DOHH2 (cell line): Measurements from ENCODE around the gene NIPAL3.

Experiments used
- H3F3A ChIP-seq: fragments of 200-600 bp; sonication (generic), shearing (Covaris generic); 2 replicates; pipeline ENCODE4 v1.6.0; 2016; ENCODE audit warnings: antibody characterized with exemption, mild to moderate bottlenecking; ENCODE audit not compliant: control insufficient read depth, insufficient read depth
- H3K27ac ChIP-seq: fragments of 200-600 bp; sonication (generic); 2 replicates; pipeline ENCODE4 v1.5.1; 2014; ENCODE audit warnings: low read depth, mild to moderate bottlenecking, low read length, moderate library complexity
- H3K27me3 ChIP-seq: fragments of 200-600 bp; sonication (generic); 2 replicates; pipeline ENCODE4 v1.6.1; 2014; ENCODE audit warnings: mild to moderate bottlenecking, low read length, mixed read lengths; ENCODE audit not compliant: control insufficient read depth
- H3K36me3 ChIP-seq: fragments of 200-600 bp; sonication (generic); 2 replicates; pipeline ENCODE4 v1.6.1; 2014; ENCODE audit warnings: mild to moderate bottlenecking, low read length, moderate library complexity, mixed read lengths; ENCODE audit not compliant: control insufficient read depth
- H3K4me1 ChIP-seq: fragments of 200-600 bp; sonication (generic); 2 replicates; pipeline ENCODE4 v1.6.1; 2014; ENCODE audit warnings: mild to moderate bottlenecking, low read length, mixed read lengths; ENCODE audit not compliant: control insufficient read depth
- H3K4me2 ChIP-seq: fragments of 200-600 bp; sonication (generic); 2 replicates; pipeline ENCODE4 v1.6.0; 2014; ENCODE audit warnings: mild to moderate bottlenecking, low read length, moderate library complexity
- H3K4me3 ChIP-seq: fragments of 200-600 bp; sonication (generic); 2 replicates; pipeline ENCODE4 v1.5.1; 2014; ENCODE audit warnings: mild to moderate bottlenecking, low read length, mixed read lengths
- H3K79me2 ChIP-seq: fragments of 200-600 bp; sonication (generic); 2 replicates; pipeline ENCODE4 v1.6.1; 2014; ENCODE audit warnings: mild to moderate bottlenecking, low read length, mixed read lengths; ENCODE audit not compliant: control insufficient read depth
- H3K9me2 ChIP-seq: fragments of 200-600 bp; sonication (generic); replicated peaks from 2 replicates; pipeline ENCODE4 v1.6.1; 2014; ENCODE audit warnings: mild to moderate bottlenecking, low read length, mixed read lengths; ENCODE audit not compliant: control insufficient read depth
- H3K9me3 ChIP-seq: fragments of 200-600 bp; sonication (generic); 2 replicates; pipeline ENCODE4 v1.6.1; 2014; ENCODE audit warnings: antibody characterized with exemption, low read length, mixed read lengths; ENCODE audit not compliant: control insufficient read depth, insufficient read depth
- H4K20me1 ChIP-seq: fragments of 200-600 bp; sonication (generic); 2 replicates; pipeline ENCODE4 v1.6.0; 2014; ENCODE audit warnings: low read depth, mild to moderate bottlenecking, antibody characterized with exemption, low read length, moderate library complexity; ENCODE audit not compliant: control insufficient read depth, insufficient read depth
- EZH2phosphoT487 ChIP-seq: fragments of 200-600 bp; sonication (generic); IDR thresholded peaks from 2 replicates; pipeline ENCODE4 v1.6.1; 2017; ENCODE audit warnings: borderline replicate concordance, mild to moderate bottlenecking, antibody characterized with exemption, low read length, moderate library complexity, mixed read lengths
- TF ChIP-seq, protein P1 (sequence below): fragments of 200-600 bp; sonication (generic); IDR thresholded peaks from one replicate; pipeline ENCODE4 v1.5.1; 2014; ENCODE audit warnings: antibody characterized with exemption, mild to moderate bottlenecking, low read depth, low read length; ENCODE audit not compliant: poor library complexity, severe bottlenecking

Gene NIPAL3

DNA sequence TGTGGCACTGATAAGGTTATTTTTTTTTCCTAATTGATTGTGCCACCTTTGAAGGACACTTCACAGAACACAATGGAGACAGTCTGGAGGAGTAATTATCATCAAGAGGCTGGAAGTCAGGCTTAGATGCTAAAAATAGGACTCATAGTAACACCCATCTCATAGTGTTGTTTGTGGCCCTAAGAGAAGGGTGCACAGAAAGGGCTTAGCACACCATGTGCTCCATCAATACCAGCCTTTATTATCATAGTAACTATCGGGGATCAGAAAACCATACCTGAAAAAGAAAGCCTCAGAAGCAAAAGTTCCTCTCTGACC lies 11.9 kb downstream of the NIPAL3 start:
- no peaks in the 10 kb centered on the region for H3K4me1 ChIP-seq
- no peaks in the 10 kb centered on the region for H3K9me3 ChIP-seq
- no peak for TF ChIP-seq EZH2phosphoT487
- TF ChIP-seq, protein P1, sequence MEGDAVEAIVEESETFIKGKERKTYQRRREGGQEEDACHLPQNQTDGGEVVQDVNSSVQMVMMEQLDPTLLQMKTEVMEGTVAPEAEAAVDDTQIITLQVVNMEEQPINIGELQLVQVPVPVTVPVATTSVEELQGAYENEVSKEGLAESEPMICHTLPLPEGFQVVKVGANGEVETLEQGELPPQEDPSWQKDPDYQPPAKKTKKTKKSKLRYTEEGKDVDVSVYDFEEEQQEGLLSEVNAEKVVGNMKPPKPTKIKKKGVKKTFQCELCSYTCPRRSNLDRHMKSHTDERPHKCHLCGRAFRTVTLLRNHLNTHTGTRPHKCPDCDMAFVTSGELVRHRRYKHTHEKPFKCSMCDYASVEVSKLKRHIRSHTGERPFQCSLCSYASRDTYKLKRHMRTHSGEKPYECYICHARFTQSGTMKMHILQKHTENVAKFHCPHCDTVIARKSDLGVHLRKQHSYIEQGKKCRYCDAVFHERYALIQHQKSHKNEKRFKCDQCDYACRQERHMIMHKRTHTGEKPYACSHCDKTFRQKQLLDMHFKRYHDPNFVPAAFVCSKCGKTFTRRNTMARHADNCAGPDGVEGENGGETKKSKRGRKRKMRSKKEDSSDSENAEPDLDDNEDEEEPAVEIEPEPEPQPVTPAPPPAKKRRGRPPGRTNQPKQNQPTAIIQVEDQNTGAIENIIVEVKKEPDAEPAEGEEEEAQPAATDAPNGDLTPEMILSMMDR: no peak
- no peak overlapping the region for H3K4me2 ChIP-seq
- no peaks in the 10 kb centered on the region for H3K27me3 ChIP-seq
- no peaks in the 10 kb centered on the region for H4K20me1 ChIP-seq
- H3K4me3 ChIP-seq: no peak overlapping the region
- H3K79me2 ChIP-seq: no peaks in the 10 kb centered on the region; the same call in 1 of the 2 replicates
- peaks cover under 1% of the 10 kb centered on the region for H3K36me3 ChIP-seq
- H3K27ac ChIP-seq: no peak overlapping the region
- H3K9me2 ChIP-seq: no peaks in the 10 kb centered on the region
- no peaks in the 10 kb centered on the region for H3F3A ChIP-seq

DNA sequence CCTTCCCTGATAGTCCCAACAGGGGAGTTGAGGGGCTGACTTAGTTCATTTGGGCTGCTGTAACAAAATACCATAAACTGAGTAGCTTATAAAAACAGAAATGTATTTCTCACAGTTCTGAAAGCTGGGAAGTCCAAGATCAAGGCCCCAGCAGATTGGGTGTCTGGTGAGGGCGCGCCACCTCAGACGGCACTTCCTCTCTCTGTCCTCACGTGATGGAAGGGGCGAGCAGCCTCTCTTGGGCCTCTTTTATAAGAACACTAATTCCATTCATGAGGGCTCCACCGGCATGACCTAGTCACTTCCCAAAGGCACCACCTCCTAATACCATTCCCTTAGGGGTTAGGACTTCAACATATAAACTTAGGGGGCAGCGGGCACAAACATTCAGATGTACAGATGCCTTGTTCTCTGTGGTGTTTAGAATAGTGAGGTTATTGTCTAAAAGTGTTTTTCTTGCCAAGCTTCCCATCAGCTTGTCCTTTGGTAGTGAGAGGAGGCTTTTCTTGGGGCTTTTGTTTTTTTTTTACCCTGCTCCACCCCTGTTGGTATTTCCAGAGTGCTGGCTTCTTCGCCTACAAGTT lies 20.3 kb downstream of the NIPAL3 start:
- Histone ChIP-seq H3K4me3 (no peak overlapping the region), H3K79me2 (no peaks in the 10 kb centered on the region), H3K27me3 (no peaks in the 10 kb centered on the region), H3K36me3 (peaks cover 9% of the 10 kb centered on the region), H3K4me2 (no peak overlapping the region), H3F3A (no peaks in the 10 kb centered on the region), H3K4me1 (no peaks in the 10 kb centered on the region), H3K9me3 (no peaks in the 10 kb centered on the region), H3K27ac (no peak overlapping the region), H3K9me2 (no peaks in the 10 kb centered on the region), H4K20me1 (no peaks in the 10 kb centered on the region)
- TF ChIP-seq, protein P1: no peak
- no peak for TF ChIP-seq EZH2phosphoT487

DNA sequence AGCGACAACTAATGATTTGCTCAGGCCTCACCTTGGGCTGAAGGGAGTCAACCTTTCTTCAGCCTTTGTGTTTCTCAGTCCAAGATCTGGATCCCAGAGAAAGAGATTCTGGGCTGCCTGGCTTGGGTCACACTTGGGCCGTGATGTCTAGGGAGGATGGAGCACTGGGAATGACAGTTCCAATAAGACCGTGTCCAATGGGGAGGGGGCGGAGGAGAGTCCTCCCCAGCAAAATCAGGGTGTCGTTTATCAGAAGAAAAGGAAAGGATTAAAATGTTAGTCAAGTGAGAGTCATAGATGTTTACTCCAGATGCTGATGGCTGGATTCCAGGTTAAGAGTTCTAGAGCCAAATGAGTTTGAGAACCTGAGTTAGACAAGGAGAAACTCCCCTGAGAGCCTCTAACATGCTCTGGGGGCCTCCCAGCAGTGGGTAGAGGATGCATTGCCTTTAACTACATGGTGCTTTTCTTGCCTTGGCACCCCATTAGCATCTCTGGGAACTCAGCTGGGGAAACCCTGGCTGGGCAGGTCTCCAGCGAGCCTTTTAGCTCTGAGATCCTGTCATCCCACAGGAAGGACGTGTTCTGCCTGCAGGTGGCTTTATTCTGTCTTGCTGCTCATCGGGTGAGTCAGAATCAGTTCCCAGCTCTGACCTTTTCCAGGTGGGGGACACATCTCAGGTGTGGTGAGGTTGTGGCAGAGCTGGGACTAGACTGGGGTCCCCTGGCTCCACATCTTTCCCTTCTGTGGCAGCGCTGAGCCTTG lies 22.2 kb downstream of the NIPAL3 start:
- Histone ChIP-seq H3K27me3 (no peaks in the 10 kb centered on the region), H3K27ac (no peak overlapping the region), H3F3A (no peaks in the 10 kb centered on the region), H3K79me2 (no peaks in the 10 kb centered on the region), H3K36me3 (peaks cover 11% of the 10 kb centered on the region), H3K9me2 (no peaks in the 10 kb centered on the region), H3K4me3 (no peak overlapping the region), H3K9me3 (no peaks in the 10 kb centered on the region), H3K4me2 (no peak overlapping the region), H4K20me1 (no peaks in the 10 kb centered on the region), H3K4me1 (no peaks in the 10 kb centered on the region)
- no peak for TF ChIP-seq EZH2phosphoT487
- TF ChIP-seq, protein P1: no peak
